GM19452 (cell line): ENCODE measurements around the gene S100A5.

ENCODE experiments used
- ATAC-seq: cut with Tn5 transposase; IDR thresholded peaks from one replicate; pipeline ENCODE4 v1.9.1; 2021; ENCODE audit not compliant: unreplicated experiment

S100A5 gene

DNA sequence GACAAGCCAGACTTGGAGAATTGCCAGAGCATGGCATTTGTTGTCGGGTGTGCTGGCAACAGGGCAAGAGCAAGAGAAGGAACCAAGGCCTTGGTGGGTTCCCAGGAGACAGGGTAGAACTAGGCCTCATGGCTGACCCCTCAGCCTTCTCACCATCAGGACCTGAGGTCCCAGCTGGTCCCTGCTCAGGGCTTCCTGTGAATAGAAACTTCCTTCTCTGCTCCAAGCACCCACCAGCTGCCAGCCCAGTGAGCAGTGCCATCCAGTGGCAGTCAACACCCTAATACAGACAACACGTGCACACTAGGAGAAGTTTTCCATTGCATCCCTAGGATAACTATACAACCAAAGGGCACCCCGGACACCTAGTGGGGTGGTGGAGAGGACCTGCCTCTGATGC lies 27.7 kb downstream of the S100A5 start:
- ATAC-seq = no peak

DNA sequence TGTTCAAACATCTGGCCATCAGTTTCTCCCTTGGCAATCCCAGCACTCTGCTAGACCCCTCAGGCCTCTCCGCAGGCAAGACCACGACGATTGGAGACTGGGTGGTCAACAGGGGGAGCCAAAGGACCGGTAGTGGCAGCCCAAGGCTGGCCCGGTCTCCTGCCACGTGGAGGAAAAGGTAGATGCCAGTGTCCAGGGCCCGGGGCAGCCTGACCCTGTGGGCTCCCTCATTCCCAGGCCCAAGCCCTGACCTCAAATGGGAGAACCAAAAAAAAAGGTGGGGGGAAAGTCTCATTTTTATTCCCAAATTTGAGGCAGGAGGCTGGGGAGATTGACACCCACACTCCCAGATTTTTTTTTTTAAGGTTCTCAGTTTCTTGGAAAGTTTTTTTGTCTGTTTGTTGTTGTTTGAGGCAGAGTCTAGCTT lies 29.7 kb downstream of the S100A5 start:
- ATAC-seq = no peak

- ATAC-seq = no peak
Observed at GRCh38 chr1:153509729-153510354, 30.9 kb downstream of the S100A5 start.

DNA sequence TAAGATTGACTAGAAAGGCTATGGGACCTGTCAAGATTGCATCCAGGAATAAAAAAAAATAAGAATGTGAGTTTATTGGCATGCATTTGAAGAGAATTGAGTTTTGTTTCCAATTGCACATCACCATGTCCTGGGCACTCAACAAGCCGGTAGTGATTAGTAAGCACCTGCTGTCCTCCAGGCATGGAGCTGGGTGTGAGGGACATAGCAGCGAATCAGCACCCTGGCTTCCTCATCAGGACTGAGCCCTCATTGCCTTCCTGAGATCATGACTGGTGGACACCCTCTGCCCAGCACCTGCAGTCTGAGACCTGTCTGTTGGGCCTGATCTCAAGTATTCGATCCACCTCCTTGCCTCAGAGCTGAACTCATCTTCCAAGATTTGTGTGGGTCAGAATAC lies 31.7 kb downstream of the S100A5 start:
- no peak for ATAC-seq

DNA sequence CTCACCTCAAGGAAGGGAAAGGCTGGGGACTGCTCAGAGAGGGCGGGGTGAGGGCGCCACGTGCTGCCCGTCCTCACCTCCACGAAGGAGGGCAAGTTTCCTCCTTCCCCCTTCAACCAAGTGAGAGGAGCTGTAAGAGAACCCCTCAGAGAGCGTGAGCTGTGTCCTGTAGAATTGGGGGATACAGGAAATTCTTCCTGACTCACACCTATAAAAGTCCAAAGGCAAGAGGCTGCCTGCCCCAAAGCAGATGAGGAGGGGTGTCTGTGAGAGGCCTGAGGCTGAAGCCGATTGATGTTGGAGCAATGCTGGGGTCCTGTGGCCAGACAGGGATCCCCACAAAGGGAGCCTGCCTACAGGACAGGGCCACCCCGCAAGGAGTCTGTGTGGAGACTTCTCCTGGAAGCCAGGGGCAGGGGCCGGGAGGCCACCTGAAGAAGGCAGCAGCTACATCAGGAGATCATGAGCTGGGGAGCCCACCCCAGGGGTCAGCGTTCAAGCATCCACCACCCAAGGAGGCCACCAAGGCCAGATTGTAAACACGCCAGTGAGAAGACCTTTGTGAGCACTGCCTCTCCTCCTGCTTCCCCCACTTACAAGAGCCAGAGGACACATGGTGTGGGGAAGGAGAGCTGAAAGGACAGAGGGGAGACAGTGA lies 32.7 kb downstream of the S100A5 start:
- no peak for ATAC-seq

- ATAC-seq = no peak
Observed at GRCh38 chr1:153506831-153507413, 33.8 kb downstream of the S100A5 start.

DNA sequence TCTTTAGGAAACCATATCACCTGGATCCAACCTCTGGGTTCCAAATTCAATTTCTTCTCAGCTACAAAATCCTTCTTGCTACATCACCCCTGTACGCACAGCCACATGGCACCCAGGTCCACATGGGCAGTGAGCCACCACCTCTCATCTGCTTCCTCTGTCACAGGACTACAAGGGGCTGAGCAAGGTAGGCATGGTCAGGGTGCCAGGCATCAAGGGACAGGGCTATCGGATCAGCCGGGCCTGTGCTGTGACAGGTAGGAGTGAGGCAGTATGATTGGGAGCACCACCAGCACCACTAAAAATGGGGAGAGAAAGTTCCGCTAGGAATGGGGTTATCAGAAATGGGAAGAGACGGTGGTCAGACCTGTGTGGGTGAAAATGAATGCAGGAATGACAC lies 34.3 kb downstream of the S100A5 start:
- ATAC-seq = no peak

- no peak for ATAC-seq
Observed at GRCh38 chr1:153505576-153505975, 35.2 kb downstream of the S100A5 start.

DNA sequence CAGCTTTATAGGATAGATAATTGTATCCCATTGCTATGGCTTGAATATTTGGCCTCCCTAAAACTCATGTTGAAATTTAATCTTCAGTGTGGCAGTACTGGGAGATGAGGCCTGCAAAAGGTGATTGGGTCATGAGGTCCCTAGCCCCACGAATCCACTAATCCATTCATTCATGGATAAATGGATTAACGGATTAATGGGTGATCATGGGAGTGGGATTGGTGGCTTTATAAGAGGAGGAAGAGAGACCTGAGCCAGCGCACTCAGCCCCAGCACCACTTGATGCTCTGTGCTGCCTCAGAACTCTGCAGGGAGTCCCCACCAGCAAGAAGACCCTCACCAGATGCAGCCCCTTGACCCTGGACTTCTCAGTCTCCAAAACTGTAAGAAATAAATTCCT lies 37.0 kb downstream of the S100A5 start:
- no peak for ATAC-seq

- no peak for ATAC-seq
Observed at GRCh38 chr1:153498746-153499145, 42.0 kb downstream of the S100A5 start.

DNA sequence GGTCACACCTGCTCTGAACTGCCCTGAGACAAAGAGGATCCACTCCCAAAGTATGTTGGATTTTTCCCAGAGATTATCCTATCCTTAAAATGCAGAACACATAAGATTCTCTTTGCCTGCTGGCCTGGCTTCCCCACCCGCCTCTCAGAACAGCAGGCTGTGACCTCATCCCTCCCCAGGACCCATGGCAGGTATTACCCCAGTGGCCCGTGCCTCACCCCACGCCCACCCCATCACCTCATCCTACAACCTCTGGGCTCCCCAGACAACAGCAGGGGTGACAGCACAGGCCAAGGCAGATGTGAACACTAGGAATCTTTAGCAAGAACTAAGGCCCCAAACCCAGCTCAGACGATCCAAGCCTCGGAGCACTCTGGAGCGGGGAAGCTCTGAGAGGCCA lies 45.2 kb downstream of the S100A5 start:
- no peak for ATAC-seq

GRCh38 chr1:153494976-153495535 lies 45.7 kb downstream of the S100A5 start:
- ATAC-seq = no peak

- ATAC-seq = no peak
Observed at GRCh38 chr1:153493343-153493960, 47.3 kb downstream of the S100A5 start.

DNA sequence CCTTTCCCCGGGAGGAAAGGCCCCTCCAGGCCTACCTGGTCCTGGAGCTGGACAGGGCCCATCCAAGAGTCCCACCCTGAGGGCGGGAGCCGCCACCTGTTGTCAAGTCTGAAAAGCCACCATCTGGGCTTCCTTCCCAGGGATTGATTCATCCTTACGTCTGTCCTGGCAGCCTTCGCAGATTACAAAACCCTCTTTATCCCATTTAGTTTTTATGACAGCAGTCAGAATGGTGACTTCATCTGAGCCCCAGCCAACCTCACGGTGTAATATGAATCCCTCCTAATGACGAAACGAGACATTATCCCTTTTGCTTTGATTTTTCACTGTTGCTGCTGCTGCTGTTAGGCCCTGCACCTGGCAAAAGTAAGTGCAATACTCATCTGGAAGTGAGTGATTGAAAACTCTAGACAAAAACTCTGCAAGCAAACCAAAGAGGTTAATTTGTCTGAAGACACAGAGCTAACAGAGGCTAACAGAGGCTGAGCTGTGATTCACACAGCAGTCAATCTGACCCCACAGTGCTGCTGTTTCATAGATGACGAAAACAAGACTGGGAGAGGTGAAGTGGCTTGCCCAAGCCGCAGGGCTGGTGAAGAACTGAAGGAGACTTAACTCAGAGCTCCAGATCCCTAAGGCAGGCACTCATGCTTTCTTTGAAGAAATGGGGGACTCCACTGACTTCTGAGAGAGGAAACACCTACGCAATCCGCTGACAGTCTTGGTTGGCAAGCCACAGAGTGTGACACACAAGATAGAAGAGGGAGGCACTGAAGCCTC lies 50.3 kb downstream of the S100A5 start:
- ATAC-seq = no peak

- ATAC-seq = no peak
Observed at GRCh38 chr1:153488731-153489130, 52.0 kb downstream of the S100A5 start.

- no peak for ATAC-seq
Observed at GRCh38 chr1:153487707-153488106, 53.0 kb downstream of the S100A5 start.
